HepG2 (cell line): ENCODE data around the gene GLIS1. TPM values are rescaled to one million over a fixed set of nuclear protein-coding genes. Genes with fewer than 3 reads are reported as not detected.

ENCODE experiments used
- ATAC-seq: fragments of 200-7000 bp; cut with Tn5 transposase; 3 replicates; pipeline ENCODE4 v1.9.1; 2020; ENCODE audit warnings: mild to moderate bottlenecking, moderate library complexity
- BruUV-seq: library from RNA; stranded (reverse); fragments of 400-500 nt; replicated peaks from 2 replicates; lab custom pipeline; 2021; lab: Mats Ljungman, UMichigan
- CTCF ChIA-PET: fragments of 300-600 bp; formaldehyde crosslinking; extraction: SDS; loops from one replicate; lab custom pipeline; 2021; ENCODE audit warnings: low total read pairs, inconsistent platforms, low intra/inter-chr PET ratio; lab: Yijun Ruan, JAX
- POLR2A ChIA-PET: fragments of 350-600 bp; sonication (Branson Sonifier 250); formaldehyde crosslinking; loops from one replicate; lab custom pipeline; 2020; ENCODE audit warnings: antibody characterized with exemption, inconsistent platforms; lab: Yijun Ruan, JAX
- DNase-seq: peaks from one replicate; pipeline ENCODE4 v3.0.0-alpha.2; 2015; ENCODE audit warnings: low spot score
- FAIRE-seq: peaks from 3 replicates; lab custom pipeline; 2011; peaks lifted over from hg19 to GRCh38; lab: Jason Lieb, UNC
- H2AFZ ChIP-seq: one replicate; pipeline ENCODE4 v1.6.1; 2011; ENCODE audit warnings: low read length, inconsistent platforms
- H3K27ac ChIP-seq: fragments of 300-600 bp; 3 replicates; pipeline ENCODE4 v1.8.0; 2011; ENCODE audit warnings: mixed run types, mild to moderate bottlenecking, mixed read lengths, low read length, inconsistent platforms; ENCODE audit not compliant: insufficient read depth; ENCODE audit errors: extremely low read length
- H3K27me3 ChIP-seq, 2 experiments: fragments of 200-600 bp in 1 of 2; 2 replicates in 1 of 2; 3 replicates in 1 of 2; pipeline versions ENCODE4 v1.6.0 to v1.8.0; 2011; ENCODE audit warnings: low read length in 2 of 2, mild to moderate bottlenecking in 2 of 2, moderate library complexity in 2 of 2, inconsistent platforms in 1 of 2; ENCODE audit not compliant: insufficient read depth in 2 of 2, control insufficient read depth in 1 of 2
- H3K36me3 ChIP-seq, 2 experiments: fragments of 200-600 bp in 1 of 2; replicated peaks in 1 of 2; 2 replicates in 1 of 2; 3 replicates in 1 of 2; pipeline versions ENCODE4 v1.5.1 to v1.8.0; 2011; ENCODE audit warnings: low read length in 2 of 2, inconsistent platforms in 1 of 2; ENCODE audit not compliant: insufficient read depth in 2 of 2, control insufficient read depth in 1 of 2
- H3K4me1 ChIP-seq: 2 replicates; pipeline ENCODE4 v1.5.1; 2012; ENCODE audit warnings: low read length, inconsistent platforms; ENCODE audit not compliant: insufficient read depth
- H3K4me2 ChIP-seq: 2 replicates; pipeline ENCODE4 v1.6.0; 2011; ENCODE audit warnings: low read depth, low read length, inconsistent platforms
- H3K4me3 ChIP-seq, 3 experiments: fragments of 200-600 bp in 1 of 3; sonication (generic), shearing (Covaris generic) in 1 of 3; replicated peaks in 1 of 3; 2 replicates each; pipeline ENCODE4 v1.5.1; 2011 to 2016; ENCODE audit warnings: low read length in 3 of 3, inconsistent platforms in 2 of 3, low read depth in 2 of 3, mild to moderate bottlenecking in 2 of 3, control low read depth in 1 of 3, mixed read lengths in 1 of 3; ENCODE audit not compliant: insufficient read depth in 1 of 3
- H3K79me2 ChIP-seq: one replicate; pipeline ENCODE4 v1.6.1; 2011; ENCODE audit warnings: low read length, inconsistent platforms; ENCODE audit not compliant: insufficient read depth
- H3K9ac ChIP-seq: 2 replicates; pipeline ENCODE4 v1.6.0; 2011; ENCODE audit warnings: mild to moderate bottlenecking, low read depth, low read length, inconsistent platforms; ENCODE audit not compliant: insufficient read depth
- H3K9me3 ChIP-seq: 2 replicates; pipeline ENCODE4 v1.5.1; 2012; ENCODE audit warnings: mild to moderate bottlenecking, low read length
- H4K20me1 ChIP-seq: 2 replicates; pipeline ENCODE4 v1.6.0; 2011; ENCODE audit warnings: inconsistent platforms, mild to moderate bottlenecking, low read length, moderate library complexity; ENCODE audit not compliant: insufficient read depth
- CHD4 ChIP-seq: fragments of 200-600 bp; sonication (generic); IDR thresholded peaks from 2 replicates; pipeline ENCODE4 v1.7.0; 2017; ENCODE audit warnings: mild to moderate bottlenecking, low read length, borderline replicate concordance
- ELF3 ChIP-seq: IDR thresholded peaks from 2 replicates; pipeline ENCODE4 v1.6.1; 2016; ENCODE audit warnings: missing genetic modification reagents, missing compliant biosample characterization
- FOXK2 ChIP-seq: fragments of 450-650 bp; IDR thresholded peaks from 2 replicates; pipeline ENCODE4 v1.6.1; 2016
- GPN1 ChIP-seq: sonication (generic); formaldehyde crosslinking; IDR thresholded peaks from 2 replicates; pipeline ENCODE4 v1.5.1; 2020; ENCODE audit warnings: missing genetic modification reagents, borderline replicate concordance
- HOXA7 ChIP-seq: sonication (generic); formaldehyde crosslinking; IDR thresholded peaks from 2 replicates; pipeline ENCODE4 v1.8.1; 2022; ENCODE audit warnings: mild to moderate bottlenecking, missing genetic modification reagents, moderate library complexity
- TEAD3 ChIP-seq: optimal IDR thresholded peaks from 2 replicates; pipeline ENCODE3; 2016; ENCODE audit warnings: borderline replicate concordance
- ZNF207 ChIP-seq: fragments of 450-650 bp; IDR thresholded peaks from 2 replicates; pipeline ENCODE4 v1.6.1; 2016; ENCODE audit warnings: antibody characterized with exemption, borderline replicate concordance
- ZNF235 ChIP-seq: sonication (generic); formaldehyde crosslinking; IDR thresholded peaks from 2 replicates; pipeline ENCODE4 v1.8.1; 2023; ENCODE audit warnings: mild to moderate bottlenecking, missing genetic modification reagents, borderline replicate concordance
- ZNF337 ChIP-seq: sonication (generic); formaldehyde crosslinking; IDR thresholded peaks from 2 replicates; pipeline ENCODE4 v1.5.1; 2020; ENCODE audit warnings: missing genetic modification reagents, low read depth, mild to moderate bottlenecking, borderline replicate concordance
- ZSCAN31 ChIP-seq: sonication (generic); formaldehyde crosslinking; IDR thresholded peaks from 2 replicates; pipeline ENCODE4 v1.5.0; 2020; ENCODE audit warnings: low read depth, mild to moderate bottlenecking, missing genetic modification reagents
- ZSCAN9 ChIP-seq: IDR thresholded peaks from 2 replicates; pipeline ENCODE4 v1.6.1; 2016; ENCODE audit warnings: borderline replicate concordance
- WGBS: methylation state at CpG from one replicate; pipeline ENCODE4 v1.1.6; 2017; ENCODE audit warnings: low lambda C conversion rate; 5-methylcytosine and 5-hydroxymethylcytosine counted together
- in situ Hi-C: cut with HindIII; loops from 2 replicates; pipeline ENCODE4 v1.10.0; 2017; ENCODE audit warnings: low pct_unique_long_range_greater_than_20kb; ENCODE audit not compliant: extremely low pct_ligation_motif_present
- intact Hi-C: fragments of 100-400 bp; cut with micrococcal nuclease; formaldehyde crosslinking; loops from one replicate; pipeline ENCODE4 v1.10.0; 2022; ENCODE audit not compliant: unreplicated experiment
- polyA plus RNA-seq, 8 experiments: library from polyadenylated mRNA; depleted of rRNA in 3 of 8; stranded (reverse) in 7 of 8; unstranded in 1 of 8; fragments of >200 nt; fragmentation: Illumina TruSeq in 4 of 8; extraction: Trizol in 4 of 8; gene quantifications; 2 replicates each; pipeline versions ENCODE4 v1.2.1 to v1.2.3, GENCODE V29; 2011 to 2016; ENCODE audit warnings: low read depth in 4 of 8, missing spikeins in 1 of 8, mixed read lengths in 1 of 8; ENCODE audit not compliant: insufficient read depth in 1 of 8
- total RNA-seq, 5 experiments: library from RNA; depleted of rRNA; stranded (reverse); fragments of >200 nt; fragmentation: Illumina TruSeq; extraction: Trizol; gene quantifications; 2 replicates each; pipeline ENCODE4 v1.2.3, GENCODE V29; 2016; ENCODE audit warnings: low read depth in 1 of 5
- TF ChIP-seq, protein P1 (sequence below): sonication (generic); formaldehyde crosslinking; IDR thresholded peaks from 2 replicates; pipeline ENCODE4 v1.8.0; 2022; ENCODE audit warnings: missing genetic modification reagents, mild to moderate bottlenecking, borderline replicate concordance
- TF ChIP-seq, protein P2 (sequence below): sonication (generic); formaldehyde crosslinking; IDR thresholded peaks from 2 replicates; pipeline ENCODE4 v1.8.1; 2023; ENCODE audit warnings: mild to moderate bottlenecking, missing genetic modification reagents

The GLIS1 gene
- total and polyA plus RNA-seq, 2 of the 13 experiments (the other 11 are each of a cell fraction or from before 2014, with no cell fraction given), result 0.03 TPM; not detected in 1

DNA sequence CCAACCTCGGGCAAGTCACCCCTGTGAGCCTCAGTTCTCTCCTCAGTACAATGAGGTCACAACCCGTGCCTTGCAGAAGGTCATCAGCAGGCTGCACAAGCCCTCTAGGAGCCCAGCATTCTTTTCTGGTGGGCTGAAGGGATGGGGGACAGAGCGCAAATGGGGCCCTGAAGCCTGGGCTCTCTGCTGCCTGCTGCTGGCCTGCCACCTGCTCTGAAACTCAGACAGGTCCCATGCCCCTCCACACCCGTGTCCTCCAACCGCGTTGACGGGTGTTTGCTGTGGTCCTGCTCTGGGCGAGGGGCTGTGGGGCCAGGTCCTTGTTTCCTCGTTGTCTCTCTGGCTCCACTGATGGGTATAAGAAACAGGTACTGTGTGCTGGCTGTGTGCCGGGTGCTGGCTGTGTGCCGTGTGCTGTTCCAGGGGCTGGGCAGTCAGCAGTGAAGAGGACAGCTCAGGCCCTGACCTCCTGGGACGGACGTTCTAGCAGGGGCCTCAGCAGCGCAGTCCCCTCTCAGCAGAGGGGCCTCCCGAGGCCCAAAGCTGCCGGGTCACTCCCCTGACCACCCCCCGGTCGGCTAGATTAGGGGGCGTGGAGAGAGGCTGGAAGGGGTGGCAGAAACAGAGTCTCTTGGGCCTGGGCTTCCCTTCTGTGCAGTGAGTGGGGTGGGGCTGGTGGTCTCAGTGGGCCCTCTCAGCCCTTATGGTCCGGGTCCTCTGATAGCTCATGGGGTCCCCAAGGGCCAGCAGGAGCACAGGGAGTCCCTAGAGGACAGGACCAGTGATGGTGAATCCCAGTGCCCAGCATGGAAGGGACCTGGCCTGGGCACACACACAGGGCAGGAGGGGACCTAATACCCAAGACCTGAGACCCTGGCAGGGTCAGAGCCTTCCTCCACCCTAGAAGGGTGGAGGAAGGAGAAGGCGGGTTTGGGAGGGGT, 237.6 kb downstream of the GLIS1 start:
- no peak for TF ChIP-seq ZNF235 (CRISPR knock-in tag)
- no peak for TF ChIP-seq ZNF337
- TF ChIP-seq HOXA7 (CRISPR knock-in tag), result no peak
- TF ChIP-seq, protein P1, sequence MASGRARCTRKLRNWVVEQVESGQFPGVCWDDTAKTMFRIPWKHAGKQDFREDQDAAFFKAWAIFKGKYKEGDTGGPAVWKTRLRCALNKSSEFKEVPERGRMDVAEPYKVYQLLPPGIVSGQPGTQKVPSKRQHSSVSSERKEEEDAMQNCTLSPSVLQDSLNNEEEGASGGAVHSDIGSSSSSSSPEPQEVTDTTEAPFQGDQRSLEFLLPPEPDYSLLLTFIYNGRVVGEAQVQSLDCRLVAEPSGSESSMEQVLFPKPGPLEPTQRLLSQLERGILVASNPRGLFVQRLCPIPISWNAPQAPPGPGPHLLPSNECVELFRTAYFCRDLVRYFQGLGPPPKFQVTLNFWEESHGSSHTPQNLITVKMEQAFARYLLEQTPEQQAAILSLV (CRISPR knock-in tag), result no peak
- no peak for TF ChIP-seq ZSCAN31 (CRISPR knock-in tag)
- no peak for TF ChIP-seq TEAD3 (CRISPR knock-in tag)
- no peak for TF ChIP-seq CHD4
- TF ChIP-seq FOXK2, result no peak
- TF ChIP-seq GPN1 (CRISPR knock-in tag), result no peak
- TF ChIP-seq, protein P2, sequence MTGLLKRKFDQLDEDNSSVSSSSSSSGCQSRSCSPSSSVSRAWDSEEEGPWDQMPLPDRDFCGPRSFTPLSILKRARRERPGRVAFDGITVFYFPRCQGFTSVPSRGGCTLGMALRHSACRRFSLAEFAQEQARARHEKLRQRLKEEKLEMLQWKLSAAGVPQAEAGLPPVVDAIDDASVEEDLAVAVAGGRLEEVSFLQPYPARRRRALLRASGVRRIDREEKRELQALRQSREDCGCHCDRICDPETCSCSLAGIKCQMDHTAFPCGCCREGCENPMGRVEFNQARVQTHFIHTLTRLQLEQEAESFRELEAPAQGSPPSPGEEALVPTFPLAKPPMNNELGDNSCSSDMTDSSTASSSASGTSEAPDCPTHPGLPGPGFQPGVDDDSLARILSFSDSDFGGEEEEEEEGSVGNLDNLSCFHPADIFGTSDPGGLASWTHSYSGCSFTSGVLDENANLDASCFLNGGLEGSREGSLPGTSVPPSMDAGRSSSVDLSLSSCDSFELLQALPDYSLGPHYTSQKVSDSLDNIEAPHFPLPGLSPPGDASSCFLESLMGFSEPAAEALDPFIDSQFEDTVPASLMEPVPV (CRISPR knock-in tag), result no peak
- TF ChIP-seq ELF3 (CRISPR knock-in tag), result no peak
- no peak for TF ChIP-seq ZSCAN9
- no peak for TF ChIP-seq ZNF207
- Histone ChIP-seq H3K9ac (no peak overlapping the region), H3K27me3 (peaks cover 8 to 48% of the 10 kb centered on the region in 2 experiments; a peak in 4 of 5 replicates), H4K20me1 (no peaks in the 10 kb centered on the region), H3K4me1 (no peaks in the 10 kb centered on the region), H2AFZ (no peak overlapping the region), H3K36me3 (no peaks in the 10 kb centered on the region), H3K4me3 (no peak overlapping the region), H3K9me3 (no peaks in the 10 kb centered on the region), H3K79me2 (no peaks in the 10 kb centered on the region), H3K27ac (no peak overlapping the region), H3K4me2 (no peak overlapping the region)
- ATAC-seq, result peak; percentile 43; the same call in 2 of the 3 replicates
- DNase-seq, result no peak
- no peak for FAIRE-seq
- in situ Hi-C loops (no loop called here), intact Hi-C loops (no loop called here)
- WGBS, result 4% methylated on average over 7 of the region's 21 CpGs
- no TSS peak for BruUV-seq
- ChIA-PET POLR2A (no interaction called here), CTCF (no interaction called here)
